GM04504 (cell line): Measurements from ENCODE around the gene LRFN2.

ENCODE experiments used
- DNase-seq: peaks from one replicate; pipeline ENCODE4 v3.0.0-alpha.2; 2012; ENCODE audit warnings: low read depth

LRFN2 gene

GRCh38 chr6:40438246-40438887 lies 148.8 kb downstream of the LRFN2 start:
- no peak for DNase-seq

- no peak for DNase-seq
These were observed 149.5 kb downstream of the LRFN2 start for GRCh38 chr6:40437631-40438030.

- DNase-seq: no peak
These were observed 150.2 kb downstream of the LRFN2 start for GRCh38 chr6:40436685-40437604.

- no peak for DNase-seq
These were observed 154.2 kb downstream of the LRFN2 start for GRCh38 chr6:40432982-40433381.

GRCh38 chr6:40431706-40432105 lies 155.5 kb downstream of the LRFN2 start:
- no peak for DNase-seq

- no peak for DNase-seq
These were observed 160.0 kb downstream of the LRFN2 start for GRCh38 chr6:40427196-40427595.

GRCh38 chr6:40426346-40427066 lies 160.7 kb downstream of the LRFN2 start:
- DNase-seq: no peak

- DNase-seq: no peak
These were observed 161.8 kb downstream of the LRFN2 start for GRCh38 chr6:40425192-40425919.

- DNase-seq: no peak
These were observed 165.1 kb downstream of the LRFN2 start for GRCh38 chr6:40422046-40422445.

GRCh38 chr6:40419946-40420728 lies 167.0 kb downstream of the LRFN2 start:
- no peak for DNase-seq

- DNase-seq: no peak
These were observed 167.8 kb downstream of the LRFN2 start for GRCh38 chr6:40419377-40419776.

- no peak for DNase-seq
These were observed 170.1 kb downstream of the LRFN2 start for GRCh38 chr6:40417031-40417430.

GRCh38 chr6:40414617-40415016 lies 172.5 kb downstream of the LRFN2 start:
- no peak for DNase-seq

GRCh38 chr6:40413239-40413638 lies 173.9 kb downstream of the LRFN2 start:
- no peak for DNase-seq

GRCh38 chr6:40411881-40412280 lies 175.3 kb downstream of the LRFN2 start:
- no peak for DNase-seq

- DNase-seq: no peak
These were observed 176.3 kb downstream of the LRFN2 start for GRCh38 chr6:40410821-40411220.

GRCh38 chr6:40409716-40410397 lies 177.3 kb downstream of the LRFN2 start:
- no peak for DNase-seq

GRCh38 chr6:40408786-40409542 lies 178.2 kb downstream of the LRFN2 start:
- DNase-seq: no peak

GRCh38 chr6:40407239-40407638 lies 179.9 kb downstream of the LRFN2 start:
- DNase-seq: no peak

GRCh38 chr6:40406175-40406574 lies 181.0 kb downstream of the LRFN2 start:
- DNase-seq: no peak
